ENCODE results near the gene PARP16. TPM values are rescaled to one million over a fixed set of nuclear protein-coding genes. Genes with fewer than 3 reads are reported as not detected.

The PARP16 gene
- total and polyA plus RNA-seq, 9 of the 15 experiments (the other 6 are each of a cell fraction or from before 2014, with no cell fraction given): 3.0 to 9.9 (median 5.8) TPM

GRCh38 chr15:65245096-65245856, 41.4 kb downstream of the PARP16 start (continued):
- TF ChIP-seq MLLT1 (IDR thresholded peaks at IDR 0.05) (no peak), JUND (IDR thresholded peaks at IDR 0.05; ENCODE audit: borderline replicate concordance, low read depth, low read length) (peak; percentile 56; the same call in 1 of the 2 replicates), JUND (tag; IDR thresholded peaks at IDR 0.05; ENCODE audit: borderline replicate concordance, low read depth, low read length) (peak; percentile 52; the same call in 2 of the 3 replicates), ZNF766 (CRISPR knock-in tag; conservative IDR thresholded peaks at IDR 0.05) (0 out of 2 replicates have a peak, but pooled peaks have one; percentile 29), RAD51 (IDR thresholded peaks at IDR 0.05; ENCODE audit: borderline replicate concordance, low read depth) (no peak), PHB2 (IDR thresholded peaks at IDR 0.05; ENCODE audit: low read depth) (no peak), IRF9 (tag; IDR thresholded peaks at IDR 0.05) (no peak), SRSF7 (optimal IDR thresholded peaks at IDR 0.05; ENCODE audit: low read depth, low read length) (no peak), RNF219 (CRISPR knock-in tag; IDR thresholded peaks at IDR 0.05) (no peak), CBX5 (IDR thresholded peaks at IDR 0.05; ENCODE audit: borderline replicate concordance, low read depth) (no peak), ZFP30 (CRISPR knock-in tag; IDR thresholded peaks at IDR 0.05; ENCODE audit: borderline replicate concordance) (no peak), VEZF1 (CRISPR knock-in tag; IDR thresholded peaks at IDR 0.05) (no peak), TARDBP (IDR thresholded peaks at IDR 0.05) (no peak)

Data from K562 (cell line).